Right atrium auricular region (tissue), 2 donors: ENCODE results near the gene ENO1. TPM values are rescaled to one million over a fixed set of nuclear protein-coding genes. Genes with fewer than 3 reads are reported as not detected.
A peak's percentile ranks its signal among the peaks of the same experiment; 100 is the strongest.

ENCODE experiments used
- DNase-seq: peaks from one replicate; pipeline ENCODE4 v3.0.0-alpha.2; 2019; ENCODE audit warnings: low spot score
- H3K27ac ChIP-seq, 2 donors: fragments of 200-600 bp; sonication (generic); 1 replicate in 1 of 2; 2 replicates in 1 of 2; pipeline ENCODE4 v1.5.1; 2016 to 2019
- H3K27me3 ChIP-seq, 2 donors: fragments of 200-600 bp; sonication (generic); one replicate each; pipeline versions ENCODE4 v1.5.1 to v1.6.0; 2017 to 2019
- H3K36me3 ChIP-seq: fragments of 200-600 bp; sonication (generic); one replicate; pipeline ENCODE4 v1.5.1; 2016
- H3K4me1 ChIP-seq, 2 donors: fragments of 200-600 bp; sonication (generic); one replicate each; pipeline versions ENCODE4 v1.5.1 to v1.6.0; 2017 to 2019
- H3K4me3 ChIP-seq, 2 donors: fragments of 200-600 bp; sonication (generic); 1 replicate in 1 of 2; 2 replicates in 1 of 2; pipeline ENCODE4 v1.5.1; 2017 to 2019; ENCODE audit warnings: mild to moderate bottlenecking in 1 of 2, moderate library complexity in 1 of 2
- H3K9me3 ChIP-seq, 2 donors: fragments of 200-600 bp; sonication (generic); one replicate each; pipeline ENCODE4 v1.5.1; 2019
- CTCF ChIP-seq, 2 donors: fragments of 200-600 bp; sonication (generic); IDR thresholded peaks; one replicate each; pipeline ENCODE4 v1.5.1; 2019; ENCODE audit warnings: antibody characterized with exemption in 2 of 2
- total RNA-seq, 2 donors: library from RNA; depleted of rRNA; stranded (reverse); fragments of >200 nt; gene quantifications; one replicate each; pipeline ENCODE4 v1.1.0, GENCODE V29; 2016

ENO1 gene
- total RNA-seq, 2 donors from 2014 or later, result 149 to 334 TPM

GRCh38 chr1:8847990-8848389, 30.5 kb downstream of the ENO1 start:
- H3K4me3 ChIP-seq, result no peak overlapping the region
- no peaks in the 10 kb centered on the region for H3K9me3 ChIP-seq
- no peak for DNase-seq
- peak overlapping the region; percentile 67 to 79 for H3K27ac ChIP-seq
- H3K4me1 ChIP-seq, result peaks cover 0 to 38% of the 10 kb centered on the region in 2 donors
- no peak for TF ChIP-seq CTCF (IDR thresholded peaks at IDR 0.05)
- no peaks in the 10 kb centered on the region for H3K36me3 ChIP-seq
- no peaks in the 10 kb centered on the region for H3K27me3 ChIP-seq

- Histone ChIP-seq H3K4me3 (no peak overlapping the region), H3K27me3 (no peaks in the 10 kb centered on the region), H3K9me3 (no peaks in the 10 kb centered on the region), H3K4me1 (peaks cover 0 to 38% of the 10 kb centered on the region in 2 donors), H3K27ac (no peak overlapping the region), H3K36me3 (no peaks in the 10 kb centered on the region)
- TF ChIP-seq CTCF (IDR thresholded peaks at IDR 0.05), result no peak
- no peak for DNase-seq
Observed at GRCh38 chr1:8846263-8846662, 32.2 kb downstream of the ENO1 start.

DNA sequence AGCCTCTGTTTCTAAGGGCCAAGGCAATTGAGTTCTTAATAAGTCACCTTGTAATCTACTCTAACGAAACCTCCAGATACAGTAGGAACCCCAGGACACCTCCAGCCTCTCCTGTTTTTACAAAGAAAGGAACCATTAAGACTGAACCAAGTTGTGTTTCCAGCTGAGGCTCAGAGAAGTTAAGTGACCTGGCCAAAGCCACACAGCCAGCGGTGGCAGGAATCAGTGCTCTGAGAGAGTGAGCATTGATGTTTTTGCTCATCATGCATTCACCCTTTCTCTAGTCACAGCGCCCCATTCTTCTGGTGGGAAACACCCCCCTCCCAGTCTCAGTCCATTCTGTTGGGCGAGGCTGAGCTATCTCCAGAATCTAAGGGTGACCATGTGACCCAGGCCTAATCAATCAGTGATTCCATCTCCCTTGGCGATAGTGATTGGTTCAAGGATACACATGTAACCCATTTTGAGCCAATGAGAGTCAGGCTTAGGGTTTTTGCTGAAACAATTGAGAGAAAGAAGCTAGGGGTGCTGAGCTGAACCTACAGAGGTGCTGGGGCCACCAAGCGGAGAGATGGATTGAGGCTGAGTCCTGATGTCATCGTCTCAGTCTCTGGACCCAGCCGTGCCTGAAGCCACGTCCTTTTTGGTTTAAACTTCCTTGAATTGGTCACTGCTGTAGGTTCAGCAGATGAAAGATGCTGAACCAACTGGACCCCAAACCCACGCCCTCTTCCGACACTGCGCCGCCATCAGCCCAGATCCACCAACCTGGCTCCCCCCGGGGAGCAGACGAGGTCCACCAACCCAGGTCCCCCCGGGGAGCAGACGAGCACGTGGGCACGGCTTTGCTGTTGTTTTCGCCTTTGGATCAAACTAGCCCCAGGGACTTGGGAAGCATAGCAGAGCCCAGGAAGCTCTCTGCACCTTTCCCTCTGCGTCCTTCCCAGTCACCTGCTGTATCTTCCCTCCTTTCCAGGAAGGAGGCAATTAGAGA, 33.1 kb downstream of the ENO1 start:
- H3K36me3 ChIP-seq, result no peaks in the 10 kb centered on the region
- H3K9me3 ChIP-seq, result no peaks in the 10 kb centered on the region
- no peak for TF ChIP-seq CTCF (IDR thresholded peaks at IDR 0.05)
- DNase-seq, result no peak
- H3K27ac ChIP-seq, result no peak overlapping the region
- peaks cover 0 to 38% of the 10 kb centered on the region in 2 donors for H3K4me1 ChIP-seq
- no peak overlapping the region for H3K4me3 ChIP-seq
- no peaks in the 10 kb centered on the region for H3K27me3 ChIP-seq

GRCh38 chr1:8844501-8845006, 33.9 kb downstream of the ENO1 start:
- H3K27me3 ChIP-seq, result no peaks in the 10 kb centered on the region
- H3K4me3 ChIP-seq, result no peak overlapping the region

GRCh38 chr1:8841395-8841794, 37.1 kb downstream of the ENO1 start:
- no peak for DNase-seq
- Histone ChIP-seq H3K27me3 (no peaks in the 10 kb centered on the region), H3K9me3 (no peaks in the 10 kb centered on the region), H3K27ac (no peak overlapping the region), H3K36me3 (no peaks in the 10 kb centered on the region), H3K4me3 (no peak overlapping the region), H3K4me1 (peaks cover 0 to 22% of the 10 kb centered on the region in 2 donors)
- TF ChIP-seq CTCF (IDR thresholded peaks at IDR 0.05), result no peak

More at GRCh38 chr1:8844501-8845006, 33.9 kb downstream of the ENO1 start:
- DNase-seq, result no peak
- no peak for TF ChIP-seq CTCF (IDR thresholded peaks at IDR 0.05)
- H3K27ac ChIP-seq, result no peak overlapping the region
- H3K36me3 ChIP-seq, result no peaks in the 10 kb centered on the region
- peaks cover 0 to 38% of the 10 kb centered on the region in 2 donors for H3K4me1 ChIP-seq
- no peaks in the 10 kb centered on the region for H3K9me3 ChIP-seq
